NCI-H2081 treated with DMSO at 0.1 percent for 48 hours (cell line): Measurements from ENCODE around the gene THEMIS2.
"Not testable (repeated sequence)": the region's sequence is repeated elsewhere in the genome, so short reads cannot be mapped to it uniquely, and the experiment has no call there.

Experiments used
- DNase-seq: peaks from one replicate; lab custom pipeline; 2025; lab: John Stamatoyannopoulos, UW

The THEMIS2 gene

DNA sequence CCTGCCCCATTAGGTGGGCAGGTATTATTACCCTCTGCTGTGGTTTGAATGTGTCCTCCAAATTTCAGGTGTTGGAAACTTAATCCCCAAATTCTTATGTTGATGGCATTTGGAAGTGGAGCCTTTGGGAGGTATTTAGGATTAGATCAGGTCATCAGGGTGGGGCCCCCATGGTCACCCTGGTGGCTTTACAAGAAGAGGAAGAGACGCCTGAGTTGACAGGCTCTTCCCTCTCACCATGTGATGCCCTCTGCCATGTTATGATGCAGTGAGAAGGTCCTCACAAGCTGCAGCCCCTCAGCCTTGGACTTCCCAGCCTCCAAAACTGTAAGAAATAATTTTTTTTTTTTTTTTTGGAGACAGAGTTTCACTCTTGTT is 8.8 kb upstream of the THEMIS2 start:
- no peak for DNase-seq

DNA sequence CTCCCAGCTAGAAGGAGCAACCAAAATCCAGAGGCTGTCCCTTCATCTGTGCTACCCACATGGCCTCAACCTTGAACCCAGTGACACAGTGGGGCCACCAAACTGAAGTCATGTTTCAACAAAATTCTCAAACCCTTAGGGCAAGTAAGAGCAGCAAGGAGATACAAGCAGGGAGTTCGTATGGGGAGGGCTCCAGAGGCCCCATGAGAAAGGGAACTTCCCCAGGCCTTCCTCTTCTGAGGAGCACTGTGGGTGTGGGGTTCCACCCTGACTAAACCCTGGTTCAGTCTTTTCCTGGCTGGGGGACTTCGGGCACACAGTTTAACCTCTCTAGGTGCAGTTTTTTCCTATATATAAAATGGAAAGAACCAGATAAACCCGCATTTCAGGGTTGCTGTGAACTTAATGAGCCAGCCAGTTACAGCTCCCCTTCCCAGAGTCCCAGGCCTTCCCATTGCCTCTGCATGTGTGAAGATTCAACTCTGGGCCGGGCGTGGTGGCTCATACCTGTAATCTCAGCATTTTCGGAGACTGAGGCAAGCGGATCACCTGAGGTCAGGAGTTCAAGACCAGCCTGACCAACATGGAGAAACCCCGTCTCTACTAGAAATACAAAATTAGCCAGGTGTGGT is 8.0 kb upstream of the THEMIS2 start:
- no peak for DNase-seq

DNA sequence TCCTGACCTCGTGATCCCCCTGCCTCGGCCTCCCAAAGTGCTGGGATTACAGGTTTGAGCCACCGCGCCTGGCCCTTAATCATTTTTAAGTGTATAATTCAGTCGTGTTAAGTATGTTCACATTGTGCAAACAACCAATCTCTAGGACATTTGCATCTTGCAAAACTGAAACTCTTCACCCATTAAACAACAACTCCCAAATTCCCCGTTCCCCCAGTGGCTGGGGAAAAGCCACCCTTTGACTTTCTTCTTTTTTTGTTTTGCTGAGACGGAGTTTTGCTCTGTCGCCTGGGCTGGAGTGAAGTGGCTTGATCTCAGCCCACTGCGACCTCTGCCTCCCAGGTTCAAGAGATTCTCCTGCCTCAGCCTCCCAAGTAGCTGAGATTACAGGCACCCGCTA is 6.5 kb upstream of the THEMIS2 start:
- DNase-seq = no peak

DNA sequence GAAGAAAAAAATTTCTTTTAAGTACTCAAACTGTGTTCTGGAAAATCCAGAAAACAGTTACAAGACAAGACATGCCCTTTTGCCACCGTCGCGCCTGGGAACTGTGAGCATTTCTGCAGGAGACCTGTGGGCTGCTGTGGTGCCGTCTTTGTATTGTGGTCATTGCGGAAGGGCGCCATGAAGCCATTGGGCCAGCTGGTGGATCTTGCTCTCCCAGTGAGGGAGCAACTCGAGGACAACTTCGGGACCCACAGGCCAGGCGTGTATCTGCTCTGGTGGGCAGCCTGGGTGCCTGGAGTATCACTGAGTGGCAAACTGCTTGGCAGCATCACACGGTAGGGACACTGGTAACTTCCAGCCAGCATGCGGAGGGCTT is 3.8 kb upstream of the THEMIS2 start:
- DNase-seq = no peak

DNA sequence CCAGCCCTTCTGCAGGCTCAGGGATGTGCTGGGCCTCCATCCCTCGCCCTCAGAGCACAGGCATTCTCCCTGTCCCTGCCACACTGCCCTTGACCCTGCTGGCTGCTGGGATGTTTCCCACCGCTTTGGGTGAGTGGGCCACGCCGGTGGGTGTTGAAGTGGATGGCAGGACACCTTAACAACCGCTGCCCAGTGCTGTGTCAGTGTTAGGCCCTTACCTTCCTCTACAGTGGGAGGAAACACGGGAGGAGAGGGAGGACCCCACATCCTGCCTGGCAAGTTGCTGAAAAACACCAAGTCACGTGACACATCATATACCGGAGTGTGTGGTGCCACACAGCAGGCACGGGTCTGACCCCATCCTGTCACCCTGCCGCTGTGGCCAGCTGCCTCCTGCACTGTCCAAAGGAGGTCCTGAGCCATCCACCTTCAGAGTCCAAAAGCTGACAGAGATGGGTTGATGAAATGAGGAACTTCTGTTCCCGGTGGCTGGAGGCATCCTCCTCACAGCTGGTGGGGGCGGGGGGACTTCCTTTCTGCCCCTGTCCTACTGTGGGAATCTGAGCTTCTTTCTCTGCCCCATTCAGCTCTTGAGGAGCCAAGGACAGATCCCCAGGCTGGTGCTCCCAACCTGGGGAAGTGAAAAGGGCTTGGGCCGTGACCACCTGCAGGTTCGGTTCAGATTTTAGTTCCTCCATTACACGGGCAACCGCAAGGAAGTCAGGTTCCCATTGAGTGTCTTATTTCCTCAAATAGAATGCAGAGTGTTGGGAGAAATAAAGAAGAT is 3.2 kb upstream of the THEMIS2 start:
- no peak for DNase-seq

DNA sequence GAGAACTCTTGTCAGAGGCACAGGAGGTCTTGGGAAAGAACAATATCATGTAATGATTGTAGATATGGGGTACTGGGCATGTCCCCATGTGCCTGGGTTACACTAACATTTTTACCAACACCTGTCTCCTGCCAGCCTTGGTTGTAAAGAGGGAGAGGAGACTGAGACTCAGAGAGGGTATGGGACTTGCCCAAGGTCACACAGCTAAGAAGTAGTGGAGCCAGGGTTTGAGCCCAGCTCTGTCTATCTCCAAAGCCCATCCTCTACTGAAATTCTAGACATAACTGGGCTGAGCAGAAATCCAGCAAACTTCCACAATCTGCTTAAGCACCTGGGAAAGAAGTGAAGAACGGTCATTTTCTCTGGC is 2.6 kb upstream of the THEMIS2 start:
- DNase-seq = no peak

DNA sequence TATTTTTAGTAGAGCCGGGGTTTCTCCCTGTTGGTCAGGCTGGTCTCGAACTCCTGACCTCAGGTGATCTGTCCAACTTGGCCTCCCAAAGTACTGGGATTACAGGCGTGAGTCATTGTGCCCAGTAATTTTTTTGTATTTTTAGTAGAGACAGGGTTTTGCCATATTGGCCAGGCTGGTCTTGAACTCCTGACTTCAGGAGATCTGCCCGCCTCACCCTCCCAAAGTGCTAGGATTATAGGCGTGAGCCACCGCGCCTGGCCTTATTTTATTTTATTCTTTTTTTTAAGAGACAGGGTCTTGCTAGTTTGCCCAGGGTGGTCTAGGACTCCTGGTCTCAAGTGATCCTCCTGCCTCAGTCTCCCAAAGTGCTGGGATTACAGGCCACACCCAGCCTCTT is 1.3 kb upstream of the THEMIS2 start:
- DNase-seq = not testable (repeated sequence)

DNA sequence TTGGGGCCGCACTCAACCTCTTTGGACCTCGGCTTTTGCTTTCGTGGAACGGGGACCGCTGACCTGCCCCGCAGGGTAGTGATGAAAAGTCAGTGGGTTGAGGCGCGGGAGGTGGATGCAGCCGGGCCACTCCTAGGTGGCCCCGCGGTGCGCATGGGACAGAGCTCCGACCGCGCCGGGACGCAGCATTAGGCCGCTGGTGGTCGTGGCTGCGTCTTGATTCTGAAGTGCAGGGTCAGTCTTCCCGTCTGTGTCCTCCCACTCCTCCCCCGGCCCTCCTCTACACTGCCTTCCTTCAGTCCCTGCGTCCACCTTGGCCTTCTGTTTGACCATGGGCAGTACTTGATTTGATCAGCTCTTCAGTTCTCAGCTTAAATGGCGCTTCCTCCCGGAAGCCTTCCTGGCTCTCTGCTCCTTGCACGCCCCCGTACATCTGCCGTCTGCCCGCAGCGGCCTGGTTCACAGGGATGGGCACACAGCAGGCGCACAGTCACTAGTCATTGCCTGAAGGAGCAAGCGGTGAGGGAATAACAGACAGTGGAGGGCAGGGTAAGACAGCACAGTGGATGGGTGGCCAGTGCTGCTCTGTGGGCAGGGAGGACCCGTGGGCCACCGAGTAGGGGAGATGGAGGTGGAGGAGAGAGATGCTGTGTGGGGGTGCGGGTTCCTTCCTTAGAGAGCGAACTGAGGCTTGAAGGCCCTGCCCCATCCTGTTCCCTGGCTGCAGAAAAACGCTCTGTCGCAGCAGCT is 633 bp downstream of the THEMIS2 start:
- no peak for DNase-seq

DNA sequence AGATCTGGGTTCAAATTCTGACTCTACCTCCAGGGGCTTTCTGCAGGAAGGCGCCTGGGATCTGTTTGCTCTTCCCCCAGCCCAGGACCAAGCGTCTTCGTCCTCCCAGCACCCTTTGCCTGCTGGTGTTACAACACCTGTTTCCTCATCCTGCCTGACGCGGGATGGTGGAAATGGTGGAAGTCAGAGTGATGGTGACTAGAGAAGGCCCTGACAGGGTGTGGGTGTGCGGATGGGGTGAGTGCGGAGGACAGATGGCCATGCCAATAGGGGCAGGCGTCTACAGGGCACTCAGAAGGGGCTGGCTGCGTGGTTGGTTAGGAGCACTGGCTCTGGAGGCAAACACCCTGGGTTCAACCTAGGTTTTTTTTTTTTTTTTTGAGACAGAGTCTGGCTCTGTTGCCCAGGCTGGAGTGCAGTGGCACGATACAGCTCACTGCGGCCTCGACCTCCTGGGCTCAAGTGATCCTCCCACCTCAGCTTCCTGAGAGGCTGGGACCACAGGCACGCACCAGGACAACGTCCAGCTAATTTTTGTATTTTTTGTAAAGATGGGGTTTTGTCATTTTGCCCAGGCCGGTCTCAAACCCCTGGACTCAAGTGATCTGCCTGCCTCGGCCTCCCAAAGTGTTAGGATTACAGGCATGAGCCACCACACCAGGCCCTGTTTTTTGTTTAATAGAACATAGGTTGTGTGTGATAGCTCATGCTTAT is 1.5 kb downstream of the THEMIS2 start:
- DNase-seq = no peak

DNA sequence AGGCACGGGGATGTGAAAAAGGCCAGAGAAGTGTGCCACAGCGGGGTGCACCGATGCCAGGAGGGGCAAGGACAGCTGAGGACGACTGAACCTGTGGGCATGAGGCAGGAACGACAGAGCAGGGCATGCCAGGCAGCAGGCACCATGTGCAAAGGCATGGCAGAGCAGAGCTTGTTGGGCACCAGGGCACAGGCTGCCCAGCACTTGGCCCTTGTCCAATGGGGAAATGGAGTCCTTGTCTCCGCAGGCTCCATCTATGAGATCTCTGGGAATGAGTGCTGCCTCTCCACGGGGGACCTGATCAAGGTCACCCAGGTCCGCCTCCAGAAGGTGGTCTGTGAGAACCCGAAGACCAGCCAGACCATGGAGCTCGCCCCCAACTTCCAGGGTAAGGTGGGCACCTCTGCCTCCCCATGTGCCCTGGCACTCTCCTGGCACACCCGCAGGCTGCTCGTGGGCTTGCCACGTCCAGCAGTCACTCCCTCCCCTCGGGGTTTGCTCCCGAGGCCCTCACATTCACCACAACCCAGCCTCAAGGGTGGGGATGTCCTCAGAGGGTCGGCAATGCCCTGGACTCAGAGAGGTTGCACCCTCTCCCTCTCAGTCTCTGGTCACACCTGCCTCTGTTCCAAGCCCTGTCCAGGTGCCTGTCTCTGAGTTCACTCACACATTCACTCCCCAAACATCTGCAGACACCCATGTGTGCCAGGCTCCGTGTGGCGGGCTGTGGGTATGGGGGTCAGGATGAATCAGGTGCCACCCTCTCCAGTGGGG is 4.2 kb downstream of the THEMIS2 start:
- no peak for DNase-seq

DNA sequence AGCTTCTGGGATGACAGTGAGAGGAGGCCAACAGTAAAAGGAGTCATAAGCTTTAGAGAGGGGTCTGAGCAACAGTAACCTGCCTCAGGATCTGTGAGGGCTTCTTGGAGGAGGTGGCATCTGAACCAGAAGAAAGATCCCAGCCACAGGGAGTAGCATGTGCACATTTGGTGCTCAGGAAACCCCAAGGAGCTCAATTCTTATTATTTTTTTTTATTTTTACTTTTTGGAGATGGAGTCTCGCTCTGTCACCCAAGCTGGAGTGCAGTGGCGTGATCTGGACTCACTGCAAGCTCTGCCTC is 4.7 kb downstream of the THEMIS2 start:
- no peak for DNase-seq

DNA sequence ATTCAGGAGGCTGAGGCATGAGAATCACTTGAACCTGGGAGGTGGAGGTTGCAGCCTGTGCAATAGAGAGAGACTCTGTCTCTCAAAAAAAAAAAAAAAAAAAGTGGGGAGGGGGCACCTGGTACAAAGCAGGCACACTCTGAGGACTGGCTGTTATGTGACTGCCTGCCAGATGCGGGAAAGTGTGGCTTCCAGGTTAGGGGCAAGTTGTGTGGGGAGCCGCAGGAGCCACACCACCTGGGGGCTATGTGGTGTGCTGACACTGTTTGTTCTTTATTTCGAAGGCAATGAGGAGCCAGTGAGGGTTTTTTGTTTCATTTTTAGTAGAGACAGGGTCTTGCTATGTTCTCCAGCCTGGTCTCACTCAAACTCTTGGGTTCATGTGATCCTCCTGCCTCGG is 5.7 kb downstream of the THEMIS2 start:
- DNase-seq = no peak

DNA sequence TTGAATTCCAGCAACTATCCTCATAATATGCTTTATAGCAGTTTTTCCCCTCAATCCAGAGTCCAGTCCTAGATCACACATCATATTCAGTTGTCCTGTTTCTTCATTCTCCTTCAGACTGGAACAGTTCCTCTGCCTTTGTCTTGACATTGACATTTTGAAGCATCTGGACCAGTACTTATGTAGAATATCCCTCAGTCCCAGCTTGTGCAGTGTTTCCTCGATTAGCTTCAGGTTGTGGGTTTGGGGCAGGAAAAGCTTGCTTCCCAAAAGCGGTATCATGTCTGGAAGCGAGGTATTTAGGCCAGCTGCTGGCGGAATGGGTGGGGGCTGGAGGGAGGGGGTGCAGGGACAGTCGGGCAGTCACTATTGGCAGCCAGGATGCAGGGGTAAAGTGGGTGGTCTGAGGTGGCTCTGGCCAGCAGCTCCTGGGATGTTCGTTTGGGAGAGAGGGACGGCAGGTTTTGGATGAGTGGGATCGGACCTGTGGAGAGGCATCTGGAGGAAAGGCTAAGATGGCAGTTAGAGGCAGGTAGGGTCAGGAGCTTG is 6.5 kb downstream of the THEMIS2 start:
- no peak for DNase-seq

DNA sequence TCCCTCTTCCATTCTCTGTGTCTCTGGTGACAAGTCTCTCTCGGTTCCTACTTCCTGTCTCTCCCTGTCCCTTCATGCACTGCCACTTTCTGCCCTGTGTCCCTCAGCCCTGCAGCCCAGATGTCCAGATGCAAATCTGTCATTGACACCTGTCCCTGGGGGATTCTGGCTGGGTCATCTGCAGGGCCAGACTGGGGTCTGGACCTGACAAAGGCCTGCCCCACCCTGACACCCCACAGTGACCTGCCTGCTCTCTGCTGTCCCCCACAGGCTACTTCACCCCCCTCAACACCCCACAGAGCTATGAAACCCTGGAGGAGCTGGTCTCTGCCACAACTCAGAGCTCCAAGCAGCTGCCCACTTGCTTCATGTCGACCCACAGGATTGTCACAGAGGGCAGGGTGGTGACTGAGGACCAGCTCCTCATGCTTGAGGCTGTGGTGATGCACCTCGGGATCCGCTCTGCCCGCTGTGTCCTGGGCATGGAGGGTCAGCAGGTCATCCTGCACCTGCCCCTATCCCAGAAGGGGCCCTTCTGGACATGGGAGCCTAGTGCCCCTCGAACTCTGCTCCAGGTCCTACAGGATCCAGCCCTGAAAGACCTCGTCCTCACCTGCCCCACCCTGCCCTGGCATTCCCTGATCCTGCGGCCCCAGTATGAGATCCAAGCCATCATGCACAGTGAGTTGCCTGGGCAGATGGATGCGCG is 7.2 kb downstream of the THEMIS2 start:
- DNase-seq = no peak

DNA sequence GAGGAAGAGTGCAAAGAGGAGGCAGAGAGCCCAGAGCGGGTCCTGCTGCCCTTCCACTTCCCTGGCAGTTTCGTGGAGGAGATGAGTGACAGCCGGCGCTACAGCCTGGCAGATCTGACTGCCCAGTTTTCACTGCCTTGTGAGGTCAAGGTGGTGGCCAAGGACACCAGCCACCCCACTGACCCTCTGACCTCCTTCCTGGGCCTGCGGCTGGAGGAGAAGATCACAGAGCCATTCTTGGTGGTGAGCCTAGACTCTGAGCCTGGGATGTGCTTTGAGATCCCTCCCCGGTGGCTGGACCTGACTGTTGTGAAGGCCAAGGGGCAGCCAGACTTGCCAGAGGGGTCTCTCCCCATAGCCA is 10.2 kb downstream of the THEMIS2 start:
- DNase-seq = no peak

DNA sequence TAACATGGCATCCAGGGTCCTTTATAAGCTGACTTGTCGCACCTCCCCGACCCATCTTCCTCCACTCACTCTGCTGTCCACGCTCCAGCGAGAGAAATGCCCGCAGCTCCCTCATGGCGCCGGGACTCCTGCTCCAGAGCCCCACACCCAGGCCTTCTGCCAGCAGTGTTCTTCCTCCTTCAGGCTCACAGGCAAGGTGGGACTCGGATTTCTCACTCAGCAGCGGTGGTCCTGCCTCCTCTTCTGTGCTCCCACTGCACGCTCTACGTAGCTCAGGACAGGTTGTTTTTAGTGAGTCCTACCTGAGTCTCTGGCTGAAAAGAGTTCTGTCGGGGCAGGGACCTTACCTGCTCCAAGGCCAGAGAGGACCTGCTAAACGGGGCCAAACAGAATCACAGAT is 11.2 kb downstream of the THEMIS2 start:
- DNase-seq = no peak

DNA sequence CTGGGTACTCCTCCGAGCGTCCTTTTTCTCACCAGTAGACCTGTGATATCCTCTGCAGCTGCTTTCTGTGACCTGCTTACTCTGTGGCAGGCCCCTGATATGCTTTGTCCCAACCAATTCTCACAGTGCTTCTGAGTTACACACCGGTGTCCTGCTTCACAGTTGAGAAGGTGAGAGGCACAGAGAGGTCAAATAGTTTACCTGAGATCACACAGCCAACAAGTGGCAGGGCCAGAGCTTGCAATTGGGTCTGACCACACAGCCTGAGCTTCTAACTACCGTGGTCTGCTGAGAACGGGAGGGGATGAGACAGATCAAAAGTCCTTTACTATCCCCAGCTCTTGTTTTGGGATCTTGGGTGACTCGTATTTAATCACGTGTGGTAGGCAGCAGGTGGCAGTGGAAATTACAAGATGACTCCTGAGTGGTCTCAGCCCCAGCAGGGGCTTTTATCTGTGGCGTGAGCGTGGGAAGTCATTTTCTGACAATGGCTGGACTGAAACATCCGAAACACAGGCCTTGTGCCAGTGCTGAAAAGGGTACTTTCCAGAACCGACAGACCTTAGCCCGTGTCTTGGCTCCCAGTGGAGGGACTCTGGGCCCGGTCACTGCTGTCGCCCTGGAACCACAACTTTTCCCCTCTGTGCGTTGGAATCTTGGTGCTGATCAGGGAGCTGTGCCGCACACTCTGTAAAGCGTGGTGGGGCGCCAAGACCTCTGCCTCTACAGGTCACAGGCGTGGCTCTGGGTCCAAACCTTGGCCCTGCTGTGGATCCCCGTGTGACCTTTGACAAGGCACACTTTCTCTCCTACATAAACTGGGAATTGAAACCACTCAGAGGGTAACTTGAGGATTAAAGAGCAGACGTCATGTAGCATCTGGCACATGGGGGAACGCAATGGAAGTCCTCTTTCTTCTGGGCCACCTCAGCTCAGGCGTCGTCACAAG is 11.9 kb downstream of the THEMIS2 start:
- DNase-seq = no peak

DNA sequence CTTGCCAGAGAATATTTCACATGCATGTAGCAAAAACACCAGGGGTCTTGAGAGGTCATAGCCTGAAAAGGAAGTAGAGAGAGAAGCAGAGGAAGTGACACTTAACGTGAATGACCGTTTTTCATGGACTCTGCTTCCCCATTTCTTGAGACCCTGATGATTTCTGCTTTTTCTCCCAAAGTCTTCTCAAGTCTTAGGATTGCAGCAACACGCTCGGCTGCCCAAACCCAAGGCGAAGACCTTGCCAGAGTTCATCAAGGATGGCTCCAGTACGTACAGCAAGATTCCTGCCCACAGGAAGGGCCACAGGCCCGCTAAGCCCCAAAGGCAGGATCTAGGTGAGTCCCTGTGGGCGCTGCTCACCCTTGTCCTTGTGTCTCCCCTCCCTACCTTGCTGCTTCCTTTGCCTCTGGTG is 12.8 kb downstream of the THEMIS2 start:
- no peak for DNase-seq

DNA sequence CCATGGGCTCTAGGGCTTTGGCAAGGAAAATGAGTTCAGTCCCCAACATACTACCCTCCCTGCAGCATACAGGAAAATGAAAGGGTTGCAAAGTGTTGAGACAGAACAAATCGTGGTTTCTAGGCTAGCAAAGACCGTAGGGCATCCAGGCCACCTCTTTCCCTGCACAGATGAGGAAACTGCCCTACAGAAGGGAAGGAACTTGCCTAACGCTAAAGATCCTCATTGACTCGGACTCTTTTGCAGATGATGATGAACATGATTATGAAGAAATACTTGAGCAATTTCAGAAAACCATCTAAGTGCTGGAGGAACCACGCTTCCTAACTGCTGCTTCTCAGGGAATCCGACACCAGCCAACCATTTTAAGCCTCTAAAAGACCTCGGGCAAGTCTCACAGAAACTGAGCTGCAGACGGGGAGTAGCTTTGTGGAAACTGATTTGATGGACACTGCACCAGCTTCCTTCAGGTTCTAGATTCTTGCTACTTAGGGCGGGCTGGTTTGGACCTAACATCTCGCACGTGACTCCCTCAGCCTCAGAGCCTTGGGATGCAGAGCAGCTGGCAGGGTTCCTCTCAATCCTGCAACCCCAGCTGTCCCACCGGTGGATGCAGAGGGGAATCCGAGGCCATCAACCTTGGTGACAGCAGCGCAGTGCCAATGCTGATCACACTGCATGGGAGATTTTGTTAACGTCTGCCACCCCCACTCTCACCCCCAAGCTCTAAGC is 13.4 kb downstream of the THEMIS2 start:
- no peak for DNase-seq

DNA sequence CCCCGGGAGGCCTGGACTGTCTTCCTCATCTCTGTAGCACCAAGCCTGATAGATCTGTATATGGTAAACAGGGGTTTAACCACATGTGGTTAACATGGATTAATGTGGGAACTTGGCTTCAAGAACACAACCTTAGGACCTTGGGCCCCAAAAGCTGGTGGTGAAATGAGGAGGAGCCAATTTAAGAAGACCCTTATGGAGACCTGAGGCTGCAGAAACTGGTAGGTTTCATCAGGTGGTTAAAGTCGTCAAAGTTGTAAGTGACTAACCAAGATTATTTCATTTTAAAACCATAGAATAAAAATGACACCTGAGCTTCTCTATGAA is 14.0 kb downstream of the THEMIS2 start:
- no peak for DNase-seq
